ENCODE data around the gene POLA1.

GRCh38 chrX:25022499-25023325 lies 329.0 kb downstream of the POLA1 start:
- no peak for TF ChIP-seq ZNF70 (CRISPR knock-in tag; IDR thresholded peaks at IDR 0.05)
- no peak for TF ChIP-seq CSDC2 (CRISPR knock-in tag; IDR thresholded peaks at IDR 0.05)
- TF ChIP-seq TSHZ2 (CRISPR knock-in tag; IDR thresholded peaks at IDR 0.05): no peak
- no peak for TF ChIP-seq ZNF8 (CRISPR knock-in tag; IDR thresholded peaks at IDR 0.05)
- TF ChIP-seq BACH2 (CRISPR knock-in tag; IDR thresholded peaks at IDR 0.05; ENCODE audit: borderline replicate concordance): no peak
- no peak for TF ChIP-seq ISL1 (CRISPR knock-in tag; IDR thresholded peaks at IDR 0.05)
- no peak for TF ChIP-seq ZFP3 (CRISPR knock-in tag; IDR thresholded peaks at IDR 0.05)
- TF ChIP-seq ZNF565 (CRISPR knock-in tag; conservative IDR thresholded peaks at IDR 0.05; ENCODE audit: low read depth): no peak
- no peak for TF ChIP-seq ZC3H10 (CRISPR knock-in tag; IDR thresholded peaks at IDR 0.05)
- no peak for TF ChIP-seq ZFP30 (CRISPR knock-in tag; IDR thresholded peaks at IDR 0.05)
